Stimulated activated CD4-positive, alpha-beta T cell treated with anti-CD3 and anti-CD28 coated beads, Interleukin-2, amount 100 ng/mL, for 4 hours (primary cell): Measurements from ENCODE around the gene SLC19A3.
"Not testable (repeated sequence)": the region's sequence is repeated elsewhere in the genome, so short reads cannot be mapped to it uniquely, and the experiment has no call there.

Experiments
- DNase-seq: peaks from one replicate; pipeline ENCODE4 v3.0.0-alpha.2; 2020; ENCODE audit warnings: low read depth

The SLC19A3 gene

DNA sequence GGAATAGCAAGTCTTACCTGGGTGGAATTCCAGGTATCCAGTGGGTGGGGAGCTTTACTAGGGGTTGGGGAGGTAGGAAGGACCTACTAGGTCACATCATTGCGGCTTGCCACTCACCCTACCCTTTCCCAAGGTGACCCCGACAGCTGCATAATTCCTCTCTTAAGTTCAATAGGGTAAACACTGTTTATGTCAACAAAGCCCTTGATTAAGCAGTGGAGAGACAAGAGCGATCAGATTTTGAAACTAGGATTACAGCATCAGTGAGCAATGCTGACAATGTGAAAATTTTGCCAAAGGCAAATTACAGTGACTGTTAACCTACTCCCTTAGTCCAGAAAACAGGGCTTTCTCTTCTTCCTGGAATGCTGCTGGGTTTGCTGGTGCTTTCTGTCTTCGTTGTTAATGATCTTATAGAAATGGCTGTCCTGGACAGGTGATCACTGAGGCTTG, 14.5 kb downstream of the SLC19A3 start:
- no peak for DNase-seq

- no peak for DNase-seq
Observed at GRCh38 chr2:227701556-227701955, 16.3 kb downstream of the SLC19A3 start.

DNA sequence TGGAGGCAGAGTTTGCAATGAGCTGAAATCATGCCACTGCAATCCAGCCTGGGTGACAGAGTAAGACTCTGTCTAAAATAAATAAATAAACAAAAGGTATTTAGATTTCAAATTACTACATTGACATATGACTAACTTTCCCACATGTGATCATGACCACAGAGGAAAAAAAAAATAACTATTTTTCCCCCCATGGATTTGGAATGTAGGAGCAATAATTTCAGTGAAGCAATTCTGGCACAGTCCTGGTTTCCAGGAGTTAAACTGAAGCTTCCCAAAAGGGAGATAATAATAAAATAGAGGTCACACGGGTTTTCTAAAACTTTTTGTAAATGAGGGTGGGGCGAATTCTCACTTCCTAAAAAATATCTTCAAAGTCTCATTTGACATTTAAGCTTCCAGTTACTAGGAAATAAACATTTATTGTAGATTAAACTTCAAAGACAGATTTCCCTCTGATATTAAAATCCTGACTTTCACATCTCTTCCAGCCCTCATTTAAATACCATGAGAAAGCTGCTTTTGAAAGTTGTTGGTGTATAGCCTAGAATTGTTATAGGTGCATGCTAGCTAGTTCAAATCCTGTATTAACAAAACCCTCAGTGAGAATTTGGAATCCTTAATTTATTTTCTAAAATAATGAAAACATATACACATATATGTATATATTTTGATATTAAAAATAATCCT, 20.7 kb downstream of the SLC19A3 start:
- DNase-seq = no peak

- no peak for DNase-seq
Observed at GRCh38 chr2:227687189-227687588, 30.6 kb downstream of the SLC19A3 start.

GRCh38 chr2:227684258-227684657, 33.6 kb downstream of the SLC19A3 start:
- DNase-seq = no peak

GRCh38 chr2:227677928-227678327, 39.9 kb downstream of the SLC19A3 start:
- DNase-seq = no peak

DNA sequence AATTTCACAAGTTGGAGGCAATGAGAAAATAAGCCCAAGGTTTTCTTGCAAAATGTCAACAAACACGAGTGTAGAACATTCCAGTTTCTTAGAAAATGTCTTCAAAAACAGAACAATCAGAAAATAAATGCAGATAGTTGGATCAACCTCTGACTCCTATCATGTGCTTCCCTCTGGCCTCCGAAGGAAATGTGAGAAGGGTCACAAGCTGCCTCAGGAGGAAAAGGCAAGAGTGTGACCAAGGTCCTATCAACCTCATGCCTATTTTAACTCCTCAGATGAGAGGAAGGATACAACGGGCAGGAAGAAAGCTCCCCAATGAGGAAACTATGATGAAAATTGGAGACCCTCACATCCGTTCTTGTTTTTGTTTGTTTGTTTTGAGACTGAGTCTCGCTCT, 43.3 kb downstream of the SLC19A3 start:
- no peak for DNase-seq

- DNase-seq = not testable (repeated sequence)
Observed at GRCh38 chr2:227673620-227674019, 44.2 kb downstream of the SLC19A3 start.

- no peak for DNase-seq
Observed at GRCh38 chr2:227671170-227671905, 46.5 kb downstream of the SLC19A3 start.

- not testable (repeated sequence) for DNase-seq
Observed at GRCh38 chr2:227666631-227667170, 51.1 kb downstream of the SLC19A3 start, which contains the start of gene SCYGR5. SCYGR5 (plus strand) TSS chr2:227666804; CDS start chr2:227666804, 0 bp downstream.

- no peak for DNase-seq
Observed at GRCh38 chr2:227665189-227665940, 52.5 kb downstream of the SLC19A3 start.

- DNase-seq = no peak
Observed at GRCh38 chr2:227661827-227662226, 56.0 kb downstream of the SLC19A3 start.

GRCh38 chr2:227661025-227661649, 56.7 kb downstream of the SLC19A3 start:
- no peak for DNase-seq

GRCh38 chr2:227657199-227657845, 60.5 kb downstream of the SLC19A3 start:
- DNase-seq = no peak

GRCh38 chr2:227655454-227655853, 62.4 kb downstream of the SLC19A3 start:
- DNase-seq = no peak

DNA sequence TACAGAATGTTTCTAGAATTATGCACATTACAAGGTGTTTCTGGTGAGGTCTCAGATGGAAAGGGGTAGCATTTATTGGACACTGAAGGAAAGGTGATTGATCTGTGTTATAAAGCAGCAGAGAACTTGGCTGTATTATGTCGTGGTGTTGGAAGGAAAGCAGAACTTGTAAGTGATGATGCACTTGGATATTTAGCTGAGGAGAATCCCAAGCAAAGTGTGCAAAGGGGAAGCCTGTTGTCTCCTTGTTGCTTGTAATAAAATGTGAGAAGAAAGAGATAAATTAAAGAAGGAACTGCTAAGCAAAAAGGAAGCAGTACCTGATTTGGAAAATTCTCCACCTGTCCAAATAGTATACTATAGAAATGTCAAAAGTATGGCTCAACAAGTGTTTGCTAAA, 63.4 kb downstream of the SLC19A3 start:
- no peak for DNase-seq

DNA sequence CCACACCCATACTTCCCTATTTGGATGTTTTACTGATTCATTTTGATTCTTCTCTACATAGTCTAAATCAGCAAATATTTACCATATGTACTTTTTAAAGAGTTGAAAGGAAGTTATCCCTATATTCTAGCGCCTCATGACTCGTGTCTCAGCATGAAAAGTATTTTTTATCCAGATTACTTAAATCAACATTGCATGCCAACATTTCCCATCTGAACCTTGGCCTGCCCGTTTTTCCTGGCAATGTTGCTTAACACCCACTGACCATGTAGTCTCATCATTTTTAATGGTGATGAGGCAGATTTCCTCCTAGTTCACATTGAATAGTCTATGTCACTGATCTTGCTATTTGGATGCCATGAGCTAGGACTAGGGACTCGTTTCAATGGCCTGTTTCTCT, 64.4 kb downstream of the SLC19A3 start:
- DNase-seq = no peak

DNA sequence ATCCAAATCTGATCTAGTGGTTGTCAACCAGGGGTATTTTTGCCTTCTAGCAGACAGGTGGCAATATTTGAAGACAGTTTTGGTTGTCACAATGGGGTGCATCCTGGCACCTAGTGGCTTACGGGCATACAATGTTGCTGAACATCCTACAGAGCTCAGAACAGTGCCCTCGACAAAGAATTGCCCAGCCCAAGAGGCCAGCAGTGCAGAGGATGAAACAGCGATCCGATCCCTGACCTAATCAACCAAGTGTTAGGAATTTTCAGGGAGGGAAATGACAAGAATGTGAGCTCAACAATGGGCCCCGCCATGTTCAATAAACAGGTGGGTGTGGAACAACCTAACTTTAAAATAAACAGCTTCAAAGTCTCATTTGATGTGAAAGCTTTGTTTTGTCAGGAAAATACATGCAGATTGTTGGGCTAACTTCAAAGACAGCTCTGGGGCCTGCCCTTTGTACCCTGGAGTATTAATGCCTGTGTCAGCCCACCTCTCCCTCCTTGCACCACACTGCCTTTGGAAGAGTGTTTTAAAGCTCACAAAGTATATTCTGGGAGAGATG, 73.8 kb downstream of the SLC19A3 start:
- no peak for DNase-seq

GRCh38 chr2:227642656-227643055, 75.2 kb downstream of the SLC19A3 start:
- no peak for DNase-seq

DNA sequence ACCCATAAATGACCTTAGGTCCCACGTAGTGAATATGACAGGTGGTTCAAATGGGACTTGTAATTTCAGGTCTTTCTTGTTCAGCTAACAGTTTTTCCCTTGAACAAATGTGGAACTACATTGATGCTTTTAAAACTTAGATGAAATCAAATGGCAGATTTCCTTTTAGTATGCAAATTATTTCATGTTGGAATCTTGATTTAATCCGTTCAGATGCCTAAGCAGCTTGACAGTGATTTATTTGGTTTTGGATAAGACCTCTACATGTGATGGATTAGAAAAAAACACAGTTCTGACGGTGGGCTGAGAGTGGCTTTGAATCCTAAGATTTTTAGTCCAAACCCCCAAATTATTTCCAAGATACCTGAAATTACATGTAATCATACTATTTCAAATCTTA, 83.6 kb downstream of the SLC19A3 start:
- DNase-seq = no peak
